Stimulated activated CD8-positive, alpha-beta memory T cell treated with anti-CD3 and anti-CD28 coated beads, Interleukin-7, amount 100 ng/mL, for 4 hours (primary cell): Measurements from ENCODE around the gene SPDYE3.
A peak's percentile ranks its signal among the peaks of the same experiment; 100 is the strongest.
"Not testable (repeated sequence)": the region's sequence is repeated elsewhere in the genome, so short reads cannot be mapped to it uniquely, and the experiment has no call there.

ENCODE experiments used
- DNase-seq, 2 donors: peaks; one replicate each; pipeline ENCODE4 v3.0.0-alpha.2; 2020; ENCODE audit warnings: low read depth in 2 of 2

SPDYE3 gene

GRCh38 chr7:100349757-100350156, 42.3 kb downstream of the SPDYE3 start:
- no peak for DNase-seq

GRCh38 chr7:100351657-100352058, 44.2 kb downstream of the SPDYE3 start:
- DNase-seq = no peak

- DNase-seq = not testable (repeated sequence)
Measured at GRCh38 chr7:100352230-100352781, 44.8 kb downstream of the SPDYE3 start.

GRCh38 chr7:100352984-100353684, 45.6 kb downstream of the SPDYE3 start:
- no peak for DNase-seq

GRCh38 chr7:100353685-100354330, 46.3 kb downstream of the SPDYE3 start:
- DNase-seq = peak; percentile 55 to 59

- no peak for DNase-seq
Measured at GRCh38 chr7:100356416-100357068, 49.0 kb downstream of the SPDYE3 start.

GRCh38 chr7:100357131-100357561, 49.6 kb downstream of the SPDYE3 start:
- no peak for DNase-seq

GRCh38 chr7:100358027-100358856, 50.7 kb downstream of the SPDYE3 start, which contains the start of gene PILRB:
Gene PILRB (plus strand): TSS chr7:100358117. CDS start chr7:100358303, 186 bp downstream.
- no peak for DNase-seq

GRCh38 chr7:100358857-100359212, 51.3 kb downstream of the SPDYE3 start:
- DNase-seq = no peak

- no peak for DNase-seq
Measured at GRCh38 chr7:100360135-100360854, 52.8 kb downstream of the SPDYE3 start.

- no peak for DNase-seq
Measured at GRCh38 chr7:100363098-100363497, 55.6 kb downstream of the SPDYE3 start.

- DNase-seq = not testable (repeated sequence)
Measured at GRCh38 chr7:100363797-100364196, 56.3 kb downstream of the SPDYE3 start.

GRCh38 chr7:100364480-100364879, 57.0 kb downstream of the SPDYE3 start:
- DNase-seq = no peak

- not testable (repeated sequence) for DNase-seq
Measured at GRCh38 chr7:100365998-100366367, 58.5 kb downstream of the SPDYE3 start.

- no peak for DNase-seq
Measured at GRCh38 chr7:100366411-100367250, 59.1 kb downstream of the SPDYE3 start.

GRCh38 chr7:100367251-100367620, 59.7 kb downstream of the SPDYE3 start:
- no peak for DNase-seq

GRCh38 chr7:100367676-100368613, 60.4 kb downstream of the SPDYE3 start:
- no peak for DNase-seq

- peak in 1 of 2 donors; percentile 43 for DNase-seq
Measured at GRCh38 chr7:100369105-100369504, 61.6 kb downstream of the SPDYE3 start.

GRCh38 chr7:100370303-100370702, 62.8 kb downstream of the SPDYE3 start:
- no peak for DNase-seq
